ENCODE results near the gene KCNK5. TPM values are rescaled to one million over a fixed set of nuclear protein-coding genes. Genes with fewer than 3 reads are reported as not detected.

Gene KCNK5
- total and polyA plus RNA-seq, 9 of the 15 experiments (the other 6 are each of a cell fraction or from before 2014, with no cell fraction given) = 1.5 to 45.8 (median 25.8) TPM

GRCh38 chr6:39214846-39215639, 14.2 kb downstream of the KCNK5 start (continued):
- TF ChIP-seq, protein P1, sequence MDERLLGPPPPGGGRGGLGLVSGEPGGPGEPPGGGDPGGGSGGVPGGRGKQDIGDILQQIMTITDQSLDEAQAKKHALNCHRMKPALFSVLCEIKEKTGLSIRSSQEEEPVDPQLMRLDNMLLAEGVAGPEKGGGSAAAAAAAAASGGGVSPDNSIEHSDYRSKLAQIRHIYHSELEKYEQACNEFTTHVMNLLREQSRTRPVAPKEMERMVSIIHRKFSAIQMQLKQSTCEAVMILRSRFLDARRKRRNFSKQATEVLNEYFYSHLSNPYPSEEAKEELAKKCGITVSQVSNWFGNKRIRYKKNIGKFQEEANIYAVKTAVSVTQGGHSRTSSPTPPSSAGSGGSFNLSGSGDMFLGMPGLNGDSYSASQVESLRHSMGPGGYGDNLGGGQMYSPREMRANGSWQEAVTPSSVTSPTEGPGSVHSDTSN (CRISPR knock-in tag; IDR thresholded peaks at IDR 0.05; ENCODE audit: low read depth) = no peak
- TF ChIP-seq, protein P1 (tag; conservative IDR thresholded peaks at IDR 0.05; ENCODE audit: low read depth) = peak; percentile 67; the same call in 1 of the 2 replicates
- TF ChIP-seq CXXC5 (CRISPR knock-in tag; IDR thresholded peaks at IDR 0.05) (no peak), MAZ (CRISPR knock-in tag; conservative IDR thresholded peaks at IDR 0.05 in 1 of 2, IDR thresholded peaks at IDR 0.05 in 1 of 2) (0 out of 4 replicates have a peak, but pooled peaks of 1 of the 2 experiments have one; percentile 24), RBM25 (IDR thresholded peaks at IDR 0.05; ENCODE audit: low read depth, low read length, severe bottlenecking) (peak; percentile 62), POLR2AphosphoS5 (IDR thresholded peaks at IDR 0.05; ENCODE audit: control insufficient read depth, insufficient read depth, low read depth, low read length) (0 out of 2 replicates have a peak, but pooled peaks have one; percentile 18), ZNF316 (IDR thresholded peaks at IDR 0.05) (peak; percentile 64; the same call in 1 of the 2 replicates), CHAMP1 (IDR thresholded peaks at IDR 0.05) (no peak), ZBTB2 (IDR thresholded peaks at IDR 0.05) (no peak), KDM1A (IDR thresholded peaks at IDR 0.05) (no peak), POU5F1 (IDR thresholded peaks at IDR 0.05; ENCODE audit: borderline replicate concordance, low read depth, low read length, partially characterized antibody) (no peak), BCOR (IDR thresholded peaks at IDR 0.05) (peak; percentile 48; the same call in 1 of the 2 replicates), HDAC2 (IDR thresholded peaks at IDR 0.05) (no peak), BRF2 (IDR thresholded peaks at IDR 0.05; ENCODE audit: borderline replicate concordance, insufficient read depth, insufficient read length) (no peak), MAFG (tag; conservative IDR thresholded peaks at IDR 0.05) (peak; percentile 28; the same call in 1 of the 2 replicates), ZNF431 (CRISPR knock-in tag; IDR thresholded peaks at IDR 0.05) (no peak), YBX1 (IDR thresholded peaks at IDR 0.05) (no peak), MTA2 (IDR thresholded peaks at IDR 0.05; ENCODE audit: low read depth) (no peak)
